GDM1 (cell line): Measurements from ENCODE around the gene LRFN2.

Experiments
- DNase-seq: peaks from one replicate; lab custom pipeline; 2025; lab: John Stamatoyannopoulos, UW

Gene LRFN2

DNA sequence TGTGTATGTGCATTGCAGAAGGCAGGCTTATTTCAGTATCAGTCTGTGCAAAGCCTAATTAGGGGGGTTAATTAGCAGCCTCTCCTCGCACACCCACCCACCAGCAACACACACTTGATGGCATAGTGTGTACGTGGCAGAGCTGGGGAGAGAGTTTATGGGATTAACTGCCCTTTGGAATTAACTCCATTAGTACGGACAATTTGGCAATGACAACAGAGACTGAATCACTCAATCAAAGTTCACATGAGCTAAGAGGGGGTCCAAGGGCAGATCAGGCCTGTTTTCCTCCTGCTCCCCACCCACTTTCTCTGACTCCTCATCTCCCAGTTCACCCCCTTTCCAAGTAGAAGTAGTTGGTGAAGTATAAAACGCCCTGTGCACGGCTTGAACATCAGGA lies 69.5 kb downstream of the LRFN2 start:
- no peak for DNase-seq

DNA sequence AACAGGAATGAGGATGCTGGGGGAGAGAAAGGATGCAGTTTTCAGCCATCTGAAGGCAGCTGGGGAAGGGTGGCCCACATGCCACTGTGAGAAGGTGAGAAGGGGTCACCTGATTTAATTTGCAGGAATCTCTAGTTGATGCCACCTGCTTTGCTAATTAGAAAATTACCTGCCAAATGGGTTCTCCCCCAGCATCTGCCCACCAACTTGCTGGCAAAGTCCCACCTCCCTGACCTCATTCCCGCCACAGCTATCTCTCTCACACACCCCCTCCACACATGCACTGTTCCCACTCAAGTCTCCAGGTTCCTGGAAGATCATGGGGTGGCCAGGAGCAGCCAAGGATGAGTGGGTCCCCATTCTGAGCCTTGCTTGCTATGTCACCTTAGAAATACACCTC lies 70.7 kb downstream of the LRFN2 start:
- DNase-seq, result no peak

DNA sequence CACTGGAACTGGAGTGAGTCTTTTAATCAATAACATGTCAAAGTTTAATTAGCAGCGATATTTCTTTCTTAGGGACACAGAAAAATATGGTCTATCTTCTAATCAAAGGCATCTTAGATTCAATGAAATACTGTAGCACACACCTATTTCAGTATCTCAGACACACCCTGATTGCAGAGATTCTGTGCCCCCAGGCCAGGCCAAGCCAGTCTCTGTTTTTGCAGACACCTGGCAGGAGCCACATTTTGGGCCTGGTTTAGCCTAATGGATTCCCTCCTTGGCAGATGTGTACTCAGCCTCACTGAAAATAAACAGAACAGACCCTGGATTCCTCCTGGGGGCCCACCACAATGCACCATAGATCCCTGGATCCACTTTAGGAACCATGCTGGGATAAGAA lies 74.8 kb downstream of the LRFN2 start:
- no peak for DNase-seq

DNA sequence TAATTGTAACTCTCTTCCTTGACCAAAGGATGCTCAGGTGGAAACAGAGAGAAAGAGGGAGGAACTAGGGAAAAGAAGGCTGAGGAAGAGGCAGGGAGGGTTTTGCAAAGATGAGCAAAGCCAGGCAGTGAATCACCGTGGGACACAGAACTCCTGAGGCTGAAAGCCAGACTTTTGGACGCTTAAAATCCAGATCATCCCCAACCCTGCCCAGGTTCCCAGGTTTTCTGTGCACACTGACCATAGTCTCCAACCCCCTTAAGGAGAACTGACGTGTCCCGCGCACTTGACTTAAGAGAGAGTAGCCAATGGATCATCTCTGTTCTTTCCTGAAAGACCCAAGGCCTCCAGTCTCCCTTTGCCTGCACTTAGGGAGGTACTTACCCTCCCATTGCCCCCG lies 75.3 kb downstream of the LRFN2 start:
- DNase-seq, result no peak

DNA sequence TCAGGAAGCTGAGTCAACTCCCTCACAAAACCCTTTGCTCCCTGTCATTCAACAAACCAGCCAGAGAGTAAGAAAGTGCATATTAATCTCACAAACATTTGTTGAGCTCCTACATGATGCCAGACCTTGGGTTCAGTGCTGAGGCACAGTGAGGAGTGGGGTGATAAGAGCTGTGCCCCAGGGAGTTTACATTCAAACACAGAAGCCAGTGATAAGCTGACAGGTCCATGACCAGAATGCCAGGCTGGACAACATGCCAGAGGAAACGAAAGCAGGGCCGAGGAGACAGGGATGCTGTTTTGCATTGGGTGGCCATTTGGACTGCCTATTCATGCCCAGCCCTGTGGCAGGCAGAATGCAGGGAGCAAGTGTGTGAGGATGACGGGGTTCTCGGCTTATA lies 76.7 kb downstream of the LRFN2 start:
- DNase-seq, result no peak

DNA sequence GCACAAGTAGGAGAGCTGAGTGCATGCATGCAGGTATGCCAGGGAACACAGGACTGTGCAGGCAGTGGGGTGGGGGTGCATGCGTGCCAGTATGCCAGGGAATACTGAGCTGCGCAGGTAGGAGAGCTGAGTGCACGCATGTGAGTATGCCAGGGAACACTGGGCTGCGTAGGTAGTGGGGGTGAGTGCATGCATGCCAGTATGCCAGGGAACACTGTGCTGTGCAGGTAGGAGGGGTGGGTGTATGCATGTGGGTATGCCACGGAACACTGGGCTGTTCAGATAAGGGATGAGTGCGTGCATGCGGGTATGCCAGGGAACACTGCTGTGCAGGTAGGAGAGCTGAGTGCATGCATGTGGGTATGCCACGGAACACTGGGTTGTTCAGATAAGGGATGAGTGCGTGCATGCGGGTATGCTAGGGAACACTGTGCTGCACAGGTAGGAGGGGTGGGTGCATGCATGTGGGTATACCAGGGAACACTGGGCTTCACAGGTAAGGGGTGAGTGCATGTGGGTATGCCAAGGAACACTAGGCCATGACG lies 77.4 kb downstream of the LRFN2 start:
- no peak for DNase-seq

DNA sequence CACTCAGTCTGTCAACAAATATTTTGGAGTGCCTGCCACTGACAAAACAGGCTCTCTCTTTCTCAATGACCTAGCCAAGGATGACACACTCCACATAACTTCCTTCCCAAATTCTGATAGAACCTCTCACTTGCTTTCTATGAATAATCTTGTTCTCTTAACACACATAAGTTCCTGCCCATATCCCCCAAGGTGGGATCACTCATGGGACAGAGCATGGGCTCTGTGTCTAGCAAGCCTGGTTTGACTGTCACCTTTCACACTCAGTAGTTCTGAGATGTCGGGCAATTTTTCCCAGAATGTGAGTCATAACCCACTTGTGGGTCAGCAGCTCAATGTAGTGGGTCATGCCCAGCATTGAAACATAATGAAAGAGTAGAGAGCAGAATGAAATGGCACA lies 78.1 kb downstream of the LRFN2 start:
- DNase-seq, result no peak

DNA sequence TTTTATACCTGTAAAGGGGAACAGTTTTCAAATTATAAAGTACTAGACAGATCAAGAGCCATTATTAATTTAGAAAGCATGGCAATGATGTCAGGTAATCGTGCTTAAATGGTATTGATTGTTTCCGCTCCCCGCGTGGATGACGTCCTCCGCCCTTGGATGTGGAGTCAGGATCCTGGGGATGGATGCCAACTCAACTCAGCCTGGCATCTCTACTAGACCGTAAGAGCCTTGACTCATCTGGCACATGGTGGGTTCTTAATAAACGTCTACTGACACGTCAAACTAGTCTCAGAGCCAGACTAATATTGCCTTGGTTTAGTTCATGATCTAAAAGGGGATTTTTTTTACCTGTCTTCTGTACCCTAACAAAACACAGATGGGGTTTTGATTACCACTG lies 80.2 kb downstream of the LRFN2 start:
- no peak for DNase-seq

DNA sequence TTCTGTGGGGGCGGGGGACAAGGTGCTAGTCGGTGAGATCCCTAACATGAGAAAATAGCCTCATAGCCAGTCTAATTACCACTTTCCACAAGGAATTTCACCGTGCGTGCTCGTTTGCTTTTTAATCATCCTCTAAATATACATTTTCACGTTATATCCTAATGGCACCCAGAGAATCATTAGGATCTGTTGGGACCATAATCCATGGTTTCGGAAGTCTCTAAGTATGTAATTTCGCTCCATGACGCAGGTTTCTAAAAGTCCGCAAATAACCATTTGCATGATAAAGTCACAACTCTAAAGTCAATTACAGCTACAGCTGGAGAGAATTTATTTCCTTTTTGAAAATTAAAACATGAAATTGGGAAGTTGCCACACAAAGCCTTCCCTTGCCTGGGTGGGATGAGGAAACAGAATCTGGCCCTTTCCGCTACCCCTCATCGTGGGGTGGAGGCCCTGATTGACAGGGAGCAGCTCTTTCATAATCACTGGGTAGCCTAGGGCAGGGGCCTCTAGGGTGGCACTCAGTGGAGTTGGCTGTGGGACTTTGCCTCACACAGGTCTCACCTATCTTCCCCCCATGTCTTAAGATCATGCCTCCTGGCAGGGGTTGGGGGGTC lies 81.9 kb downstream of the LRFN2 start:
- DNase-seq, result no peak

DNA sequence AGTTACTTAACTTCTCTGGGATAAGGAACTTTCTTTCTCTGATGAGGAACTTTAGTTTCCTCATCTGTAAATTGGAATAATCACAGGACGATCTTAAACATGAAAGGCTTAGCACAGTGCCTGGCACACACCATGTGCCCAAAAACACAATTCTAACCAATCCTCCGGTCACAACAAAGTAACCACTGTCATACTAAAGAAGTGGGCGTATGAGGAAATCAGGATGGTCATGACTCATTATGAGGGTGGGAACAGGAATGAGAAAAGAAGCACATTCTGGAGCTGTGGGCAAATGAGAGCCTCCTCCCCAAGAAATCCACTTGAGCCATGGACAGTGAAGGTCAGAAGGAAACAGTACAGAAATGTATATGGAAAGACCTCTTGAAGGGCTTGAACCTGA lies 82.9 kb downstream of the LRFN2 start:
- DNase-seq, result no peak

DNA sequence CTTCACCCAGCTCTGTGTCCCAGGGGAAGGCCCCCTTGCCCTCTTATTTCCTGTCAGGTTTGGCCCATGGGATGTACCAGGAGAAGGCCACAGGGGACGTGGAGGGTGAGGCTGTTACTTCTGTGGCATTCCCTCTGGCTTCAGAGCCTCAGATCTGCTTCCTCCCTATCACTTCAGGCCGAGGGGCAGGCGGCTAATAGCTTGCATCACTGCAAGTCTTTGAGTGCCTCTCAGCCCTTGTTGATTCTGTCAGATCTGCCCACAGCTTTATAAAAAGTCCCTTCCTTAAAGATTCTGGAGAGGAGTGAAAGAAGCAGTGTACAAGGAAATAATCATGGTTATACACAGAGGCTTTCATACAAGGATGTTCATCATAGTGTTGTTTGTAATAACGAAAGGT lies 86.9 kb downstream of the LRFN2 start:
- DNase-seq, result no peak

DNA sequence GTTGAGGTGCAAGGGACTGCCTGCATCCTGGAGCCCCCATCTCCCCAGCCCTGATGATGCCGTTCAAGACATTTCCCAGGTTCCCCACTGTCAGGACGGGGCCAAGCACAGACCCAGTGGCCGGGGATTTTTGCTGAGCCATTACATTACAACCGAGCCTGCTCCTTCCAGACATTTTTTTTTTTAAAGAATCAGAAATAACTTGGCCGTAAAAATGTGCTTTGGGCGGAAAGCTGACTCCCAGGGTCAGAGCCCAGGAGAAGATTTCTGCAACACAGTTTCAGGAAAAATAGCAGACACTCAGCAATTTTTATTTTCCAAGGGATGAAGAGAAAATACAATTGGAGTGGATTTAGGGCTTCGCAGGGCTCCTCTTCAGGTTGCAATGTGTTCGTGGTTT lies 87.9 kb downstream of the LRFN2 start:
- DNase-seq, result no peak

DNA sequence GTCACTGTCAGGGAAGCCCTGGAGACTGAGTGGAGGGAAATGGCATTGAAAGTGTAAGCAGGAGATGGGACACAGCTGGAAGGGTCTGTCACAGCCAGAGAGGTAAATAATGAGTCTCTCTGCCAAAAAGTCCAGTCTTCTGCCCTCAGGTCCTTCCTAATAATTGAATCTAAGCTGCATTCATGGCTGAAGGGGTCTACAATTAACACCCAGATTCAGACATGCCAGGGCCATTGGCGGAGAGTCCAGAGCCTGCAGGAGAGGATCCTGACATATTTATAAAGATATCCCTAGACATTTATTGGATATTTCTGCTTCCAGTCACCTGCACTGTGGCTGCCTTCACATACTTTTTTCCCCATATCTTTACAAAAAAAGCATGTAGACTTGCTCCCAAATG lies 89.0 kb downstream of the LRFN2 start:
- no peak for DNase-seq

DNA sequence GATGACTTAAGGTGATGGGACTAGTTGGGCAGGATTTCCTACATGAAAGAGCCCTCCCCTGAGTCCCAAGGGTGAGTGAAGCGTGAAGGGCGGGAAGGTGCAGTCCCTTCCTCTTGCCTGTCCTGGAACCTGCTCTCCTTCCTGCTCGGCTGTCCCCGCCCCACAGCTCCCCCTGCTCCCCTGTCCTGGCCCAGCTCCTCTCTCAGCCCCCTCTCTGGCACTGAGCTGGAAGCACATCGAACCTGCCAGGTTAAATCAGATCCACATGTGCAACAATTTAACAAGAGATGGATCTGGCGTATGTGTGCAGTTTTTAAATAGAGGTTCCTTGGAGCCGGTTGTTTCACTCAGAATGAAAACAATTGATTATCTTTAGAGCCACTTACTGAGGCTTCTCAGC lies 95.0 kb downstream of the LRFN2 start:
- no peak for DNase-seq

DNA sequence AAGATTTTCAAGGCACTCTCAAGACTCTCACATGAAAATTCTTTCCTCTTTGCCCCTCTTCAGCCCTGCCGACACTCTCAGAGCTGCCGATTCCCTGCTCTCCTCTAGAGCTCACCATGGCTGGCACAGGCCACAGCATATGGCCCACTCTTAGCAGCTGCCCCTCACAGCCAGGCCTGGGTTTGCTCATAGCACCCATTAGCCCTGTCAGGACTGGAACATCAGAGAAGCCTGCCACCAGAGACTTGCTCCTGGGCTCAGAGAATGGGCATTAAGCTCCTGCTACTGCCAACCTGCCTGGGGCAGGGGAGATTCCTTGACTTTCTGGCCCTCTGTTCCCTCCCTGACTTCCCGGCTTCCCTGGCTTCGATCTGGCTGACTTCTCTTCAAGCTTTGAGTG lies 96.7 kb downstream of the LRFN2 start:
- no peak for DNase-seq

DNA sequence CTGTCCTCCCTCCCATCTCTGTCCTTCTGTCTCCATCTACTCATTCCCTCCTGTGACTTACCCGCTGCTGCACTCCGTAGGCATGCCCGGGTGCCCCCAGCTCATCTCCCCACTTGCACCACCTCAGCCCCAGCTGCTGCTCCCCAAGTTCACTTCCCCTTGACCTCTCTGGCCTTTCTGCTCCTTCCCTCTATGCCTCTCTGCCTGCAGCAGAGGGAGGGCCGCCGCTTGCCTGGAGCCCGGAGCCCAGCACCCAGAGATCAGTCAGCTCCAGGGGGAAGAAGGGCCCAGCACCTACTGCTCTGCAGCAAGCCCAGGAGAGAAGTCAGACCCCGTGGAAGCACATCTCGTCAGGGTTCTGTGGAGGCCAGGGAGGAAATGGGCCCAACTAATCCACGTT lies 97.4 kb downstream of the LRFN2 start:
- DNase-seq, result no peak

DNA sequence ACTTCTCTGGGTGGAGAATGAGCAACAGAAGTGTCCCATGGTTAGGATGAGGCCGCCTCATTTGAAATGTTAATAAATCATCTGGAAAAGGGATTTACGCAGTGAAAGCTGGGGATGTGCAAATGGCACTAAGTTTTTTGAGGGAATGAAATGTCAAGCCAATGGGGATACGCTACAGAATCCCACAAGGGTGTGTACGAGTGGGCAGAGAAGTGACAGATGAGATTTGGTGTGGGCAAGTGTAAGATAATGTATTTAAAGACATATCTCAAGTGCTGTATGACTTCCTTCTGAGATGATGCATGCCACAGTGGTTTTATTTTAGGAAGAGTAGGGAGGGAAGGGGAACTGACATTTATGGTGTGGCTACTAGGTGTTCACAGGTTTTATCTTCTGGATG lies 100.6 kb downstream of the LRFN2 start:
- no peak for DNase-seq

DNA sequence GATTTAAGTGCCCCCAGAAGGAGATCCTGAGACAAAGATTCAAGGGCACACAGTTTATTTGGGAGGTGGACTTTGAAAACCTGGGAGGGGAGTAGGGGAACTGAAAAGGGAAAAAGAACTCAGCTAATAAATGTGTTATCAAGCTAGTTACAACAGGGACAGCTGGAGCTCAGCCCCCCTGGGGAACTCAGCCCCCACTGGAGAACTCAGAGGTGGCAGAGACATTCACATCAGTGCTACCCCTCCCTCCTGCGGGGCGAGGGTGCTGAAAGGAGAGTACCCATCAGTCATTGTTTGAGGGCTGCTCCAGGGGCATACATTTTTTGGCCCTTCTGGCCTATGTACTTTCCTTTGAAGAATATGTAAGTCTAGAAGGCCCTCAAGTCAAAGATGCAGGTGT lies 101.4 kb downstream of the LRFN2 start:
- no peak for DNase-seq

DNA sequence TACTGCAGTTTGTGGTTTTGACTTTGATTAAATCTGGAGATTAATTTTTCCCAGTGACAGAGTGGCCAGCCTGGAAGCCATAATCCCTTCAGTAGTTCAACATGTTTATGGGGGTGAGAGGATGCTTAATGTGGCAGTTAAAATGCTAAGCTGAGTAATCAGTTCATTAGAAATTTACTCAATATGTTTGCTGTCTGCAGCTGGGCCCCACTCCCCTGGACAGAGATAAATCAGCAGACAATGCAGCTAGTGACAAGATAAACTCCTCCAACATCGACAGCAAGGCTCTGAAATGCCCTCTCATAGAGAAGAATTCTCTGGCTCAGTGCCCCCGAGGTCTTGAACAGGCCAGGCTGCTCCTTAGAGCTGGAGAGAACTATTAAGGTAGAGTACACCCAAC lies 101.9 kb downstream of the LRFN2 start:
- no peak for DNase-seq

DNA sequence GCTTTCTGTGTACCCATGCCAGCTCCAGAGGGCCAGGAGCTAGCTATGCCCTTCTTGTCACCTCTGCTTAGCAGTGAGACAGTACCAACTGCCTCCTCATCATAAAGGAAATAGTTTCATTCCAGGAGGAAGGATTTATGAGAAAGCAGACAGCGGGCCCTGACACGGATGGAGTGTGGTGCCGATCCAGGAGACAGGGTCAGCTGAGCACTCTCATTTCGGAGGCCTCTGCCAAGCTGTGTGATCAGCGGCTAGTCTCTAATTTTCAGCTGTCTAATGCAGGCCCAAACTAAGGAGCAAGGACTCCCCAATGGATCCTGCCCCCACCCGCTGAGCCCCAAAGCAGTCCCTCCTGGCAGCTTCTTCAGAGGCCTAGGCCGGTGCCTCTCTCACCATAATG lies 103.1 kb downstream of the LRFN2 start:
- DNase-seq, result no peak

DNA sequence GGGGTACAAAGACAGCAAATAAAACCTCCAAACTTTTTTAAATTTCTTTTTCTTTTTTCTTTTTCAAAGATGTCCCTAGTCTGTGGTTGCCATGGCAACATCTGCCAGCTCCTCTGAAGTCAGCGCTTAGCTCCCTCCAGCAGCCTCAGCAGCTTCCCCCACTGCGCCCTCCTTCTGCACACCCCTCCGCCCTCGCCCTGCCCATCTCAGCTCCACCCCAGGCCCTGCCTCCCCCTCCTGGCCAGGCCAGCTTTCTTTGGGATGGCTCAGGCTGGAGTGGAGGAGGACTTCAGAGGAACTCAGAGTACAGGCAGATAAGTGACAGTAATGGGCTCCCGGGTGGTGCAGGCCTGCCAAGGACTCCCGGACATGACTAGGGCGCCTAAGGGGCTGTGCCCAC lies 104.6 kb downstream of the LRFN2 start:
- no peak for DNase-seq

DNA sequence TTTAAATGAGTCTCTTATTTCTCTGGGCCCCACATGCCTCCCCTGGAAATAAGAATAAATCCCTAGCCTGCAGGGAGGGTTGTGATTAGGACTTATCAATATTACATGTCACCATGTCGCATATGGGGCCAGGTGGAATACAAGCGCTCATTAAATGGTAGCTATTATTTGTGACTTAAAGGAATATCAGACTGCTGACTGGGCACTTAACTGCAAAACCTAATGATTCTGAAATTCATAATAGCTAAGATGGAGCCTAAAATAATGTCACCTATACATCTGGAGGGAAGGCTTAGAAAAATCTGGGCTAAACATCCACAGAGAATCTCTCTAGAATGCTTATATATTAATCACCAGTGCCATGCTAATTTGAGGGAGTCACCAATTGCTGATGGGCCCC lies 106.5 kb downstream of the LRFN2 start:
- no peak for DNase-seq

DNA sequence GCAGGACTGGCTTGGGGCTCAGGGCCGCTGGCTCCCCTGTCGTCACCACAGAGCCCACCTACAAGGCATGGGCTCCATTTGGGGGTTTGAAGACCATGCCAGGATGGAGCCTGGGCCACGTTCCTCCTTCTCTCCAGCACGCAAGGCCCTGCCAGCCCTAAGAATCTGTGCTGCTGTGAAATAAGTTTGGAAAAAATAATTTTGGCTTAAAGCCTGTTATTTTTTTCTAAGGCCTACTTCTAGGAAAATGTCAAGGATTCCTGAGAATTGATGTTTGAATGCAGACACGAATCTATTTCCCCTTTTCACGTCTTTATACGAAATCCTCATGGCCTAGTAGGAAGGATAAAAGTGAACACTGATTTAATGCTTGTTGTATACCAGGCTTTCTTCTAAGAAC lies 107.5 kb downstream of the LRFN2 start:
- DNase-seq, result no peak

DNA sequence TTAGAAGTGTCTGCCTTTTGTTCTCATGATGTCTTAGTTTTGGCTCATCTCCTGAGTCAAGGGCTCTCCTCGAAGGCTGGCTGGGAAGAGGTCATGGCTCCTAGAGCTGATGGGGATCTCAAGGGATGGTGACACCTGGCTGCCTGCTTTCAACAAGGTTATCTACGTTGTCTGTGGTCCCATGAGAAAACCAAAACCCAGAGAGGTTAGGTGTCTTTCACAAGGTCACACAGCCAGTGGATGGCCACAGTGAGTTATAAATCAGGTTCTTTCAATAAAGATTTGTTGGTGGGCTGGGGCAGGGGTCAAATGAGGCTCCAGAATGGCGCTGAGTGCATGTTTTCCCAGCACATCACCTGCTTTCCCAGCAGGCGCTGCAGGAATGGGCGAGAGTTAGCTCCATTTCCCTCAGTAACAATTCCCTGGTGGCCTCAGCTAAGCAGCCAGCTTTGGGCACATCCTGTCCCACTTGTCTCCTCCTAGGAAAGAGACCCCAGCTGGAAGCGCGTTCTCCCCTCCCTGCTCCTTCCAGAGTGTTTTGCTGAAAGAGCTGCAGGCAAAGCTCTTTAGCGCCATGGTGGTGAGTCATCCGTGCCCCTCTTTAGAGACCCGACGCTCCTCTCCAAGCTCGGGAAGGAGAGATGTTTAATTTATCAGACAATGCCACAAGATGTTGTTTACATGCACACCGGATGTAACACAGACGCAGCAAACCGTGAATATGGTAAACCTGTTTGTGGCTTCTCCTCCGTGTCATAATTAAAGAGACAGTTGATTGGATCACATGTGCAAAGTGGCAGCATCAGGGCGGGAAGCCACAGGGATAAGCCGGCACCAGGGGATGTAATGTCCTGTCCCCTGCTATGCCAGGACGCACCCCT lies 109.7 kb downstream of the LRFN2 start:
- no peak for DNase-seq
